Ovary (tissue), 9 donors: ENCODE results near the gene PLXNA2. TPM values are rescaled to one million over a fixed set of nuclear protein-coding genes. Genes with fewer than 3 reads are reported as not detected.

ENCODE experiments used
- DNase-seq, 5 donors: peaks; one replicate each; pipeline ENCODE4 v3.0.0-alpha.2; 2019 to 2020
- H3K27ac ChIP-seq, 2 donors: fragments of 200-600 bp; one replicate each; pipeline versions ENCODE4 v1.5.1 to v1.8.0; 2019 to 2022
- H3K27me3 ChIP-seq: fragments of 200-600 bp; one replicate; pipeline ENCODE4 v1.8.0; 2022
- H3K36me3 ChIP-seq: fragments of 200-600 bp; sonication (generic); one replicate; pipeline ENCODE4 v1.5.1; 2019
- H3K4me1 ChIP-seq: one replicate; pipeline ENCODE4 v1.8.1; 2013; ENCODE audit warnings: mild to moderate bottlenecking, moderate library complexity; ENCODE audit not compliant: insufficient read depth
- H3K4me3 ChIP-seq: fragments of 200-600 bp; sonication (generic); one replicate; pipeline ENCODE4 v1.5.1; 2017
- H3K9me3 ChIP-seq, 2 donors: fragments of 200-600 bp in 1 of 2; sonication (generic) in 1 of 2; one replicate each; pipeline versions ENCODE4 v1.5.1 to v1.8.1; 2013 to 2019; ENCODE audit warnings: mild to moderate bottlenecking in 1 of 2, moderate library complexity in 1 of 2
- CTCF ChIP-seq, 3 donors: fragments of 450-650 bp in 2 of 3; fragments of 200-600 bp in 1 of 3; IDR thresholded peaks; one replicate each; pipeline versions ENCODE4 v1.5.1 to v1.8.0; 2016 to 2022; ENCODE audit warnings: antibody characterized with exemption in 3 of 3, mild to moderate bottlenecking in 1 of 3
- EP300 ChIP-seq: sonication (generic); formaldehyde crosslinking; IDR thresholded peaks from one replicate; pipeline ENCODE4 v1.6.1; 2017; ENCODE audit warnings: antibody characterized with exemption
- POLR2A ChIP-seq: fragments of 450-650 bp; IDR thresholded peaks from one replicate; pipeline ENCODE4 v1.6.1; 2017; ENCODE audit warnings: antibody characterized with exemption, mild to moderate bottlenecking, moderate library complexity
- WGBS, 3 donors: extraction: QIAGEN DNeasy Blood & Tissue Kit in 1 of 3; methylation state at CpG; one replicate each; pipeline versions ENCODE4 v1.1.5 to v1.1.7; 2013 to 2017; 5-methylcytosine and 5-hydroxymethylcytosine counted together
- intact Hi-C, 4 donors: fragments of 100-400 bp; cut with DNase I; formaldehyde crosslinking; loops; one replicate each; pipeline versions ENCODE4 v1.11.0 to v1.15.1; 2022 to 2023
- polyA plus RNA-seq, 2 donors: library from polyadenylated mRNA; stranded (reverse); fragments of 200-250 nt in 1 of 2; fragments of 350-450 nt in 1 of 2; fragmentation: Illumina TruSeq in 1 of 2; extraction: RNeasy Lipid Tissue Mini Kit (QIAGEN cat#74804) in 1 of 2; gene quantifications; one replicate each; pipeline ENCODE4 v1.2.3, GENCODE V29; 2013 to 2014
- total RNA-seq, 7 donors: library from RNA; depleted of rRNA in 2 of 7; stranded (reverse); fragments of >200 nt in 2 of 7; fragmentation: NEBNext Ultra II Directional in 3 of 7; extraction: Animal tissue kit (Norgen Biotek cat#: 25700) in 3 of 7; gene quantifications; one replicate each; pipeline versions ENCODE4 v1.1.0 to v1.2.4, GENCODE V29; 2016 to 2023
- donor health status: DM: no; HTN: no; CAD: no; lungs with moderate emphysema.
- donor health status: DM: no; HTN: no; CAD: no.
- donor health status: Bipolar disorder and iron deficiency.
- donor health status: DM: yes; HTN: yes; CAD: no.
- donor health status: DM: no; HTN: no; CAD: no.
- donor health status: DM: yes; HTN: yes; CAD: no.

Gene PLXNA2
- total and polyA plus RNA-seq, 9 donors = 10.7 to 71.5 (median 44.0) TPM

- Histone ChIP-seq H3K36me3 (no peaks in the 10 kb centered on the region), H3K9me3 (no peaks in the 10 kb centered on the region), H3K4me3 (no peak overlapping the region), H3K27ac (no peak overlapping the region), H3K4me1 (peaks cover 48% of the 10 kb centered on the region), H3K27me3 (no peaks in the 10 kb centered on the region)
- 92 to 94% (median 93%) methylated on average over 14 of the region's 14 CpGs for WGBS, 3 donors
- no peak for TF ChIP-seq POLR2A
- no peak for TF ChIP-seq CTCF (IDR thresholded peaks at IDR 0.05)
- TF ChIP-seq EP300 = no peak
- intact Hi-C loops = no loop called here
- no peak for DNase-seq
Observed at GRCh38 chr1:208222376-208223126, 21.6 kb downstream of the PLXNA2 start.

- intact Hi-C loops = no loop called here
- Histone ChIP-seq H3K27ac (peak overlapping the region in 1 of 2 donors; percentile 13), H3K36me3 (no peaks in the 10 kb centered on the region), H3K27me3 (no peaks in the 10 kb centered on the region), H3K4me3 (no peak overlapping the region), H3K9me3 (no peaks in the 10 kb centered on the region), H3K4me1 (peaks cover 45% of the 10 kb centered on the region)
- DNase-seq = no peak
- TF ChIP-seq CTCF (IDR thresholded peaks at IDR 0.05) = no peak
- no peak for TF ChIP-seq EP300
- TF ChIP-seq POLR2A = no peak
- WGBS, 3 donors = 64 to 87% (median 80%) methylated on average over 1 of the region's 1 CpG
Observed at GRCh38 chr1:208221291-208221622, 22.9 kb downstream of the PLXNA2 start.

- no peaks in the 10 kb centered on the region for H3K9me3 ChIP-seq
- TF ChIP-seq POLR2A (no peak), EP300 (no peak), CTCF (IDR thresholded peaks at IDR 0.05) (no peak)
- 21 to 33% (median 21%) methylated on average over 15 of the region's 15 CpGs for WGBS, 3 donors
- DNase-seq = peak; percentile 64 to 73 (median 70)
- no peaks in the 10 kb centered on the region for H3K27me3 ChIP-seq
- intact Hi-C loops = loop anchor here in 2 of 4 donors (5.0 kb wide), 1 partner anchor 37 kb away; no protein-coding TSS in a partner anchor
- H3K27ac ChIP-seq = peak overlapping the region; percentile 22 to 66
- H3K36me3 ChIP-seq = no peaks in the 10 kb centered on the region
- H3K4me1 ChIP-seq = peaks cover 35% of the 10 kb centered on the region
- H3K4me3 ChIP-seq = no peak overlapping the region
Observed at GRCh38 chr1:208219659-208220282, 24.4 kb downstream of the PLXNA2 start.

GRCh38 chr1:208219098-208219658 lies 25.0 kb downstream of the PLXNA2 start:
- Histone ChIP-seq H3K4me3 (no peak overlapping the region), H3K4me1 (peaks cover 35% of the 10 kb centered on the region), H3K36me3 (no peaks in the 10 kb centered on the region), H3K27ac (peak overlapping the region; percentile 22 to 66), H3K27me3 (no peaks in the 10 kb centered on the region), H3K9me3 (no peaks in the 10 kb centered on the region)
- WGBS, 3 donors = 76 to 79% (median 76%) methylated on average over 5 of the region's 5 CpGs
- intact Hi-C loops = loop anchor here in 2 of 4 donors (5.0 kb wide), 1 partner anchor 37 kb away; no protein-coding TSS in a partner anchor
- TF ChIP-seq POLR2A (no peak), EP300 (no peak), CTCF (IDR thresholded peaks at IDR 0.05) (no peak)
- DNase-seq = no peak
